Measurements from ENCODE around the gene TTLL13. TPM values are rescaled to one million over a fixed set of nuclear protein-coding genes. Genes with fewer than 3 reads are reported as not detected.

TTLL13 gene
- total and polyA plus RNA-seq, 2 of the 4 experiments (the other 2 are of a cell fraction): 0.10 TPM; not detected in 1

DNA sequence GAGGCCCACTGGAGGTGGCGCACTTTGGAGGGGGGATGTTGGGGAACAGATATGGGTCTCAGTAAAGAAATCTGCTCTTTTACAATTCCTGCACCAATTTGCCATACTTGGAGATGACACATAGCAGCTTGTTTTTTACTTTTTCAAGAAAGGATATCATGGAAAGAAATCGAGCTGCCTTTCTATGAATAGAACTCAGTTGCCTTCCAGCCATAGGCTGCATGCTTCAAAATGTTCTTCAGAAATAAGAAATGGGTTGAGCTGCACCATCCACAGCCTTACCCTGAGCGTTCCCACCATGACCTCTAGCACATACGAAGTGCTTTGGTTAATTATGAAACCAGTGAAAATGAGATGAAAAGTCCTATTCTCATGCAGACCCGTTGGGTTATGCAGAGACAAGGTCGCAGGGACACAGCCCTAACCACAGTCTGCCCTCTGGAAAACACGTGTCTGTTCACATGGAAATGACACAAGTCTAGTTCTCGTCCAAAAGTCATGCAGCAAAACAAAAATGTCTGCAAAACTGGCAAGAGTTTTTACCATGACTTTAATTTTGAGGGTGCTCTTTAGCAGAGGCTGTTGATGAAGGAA lies 52.4 kb downstream of the TTLL13 start:
- TF ChIP-seq USF2 (IDR thresholded peaks at IDR 0.05; ENCODE audit: low read depth, low read length) (no peak), RFX5 (IDR thresholded peaks at IDR 0.05; ENCODE audit: low read depth, low read length) (no peak), MAFK (IDR thresholded peaks at IDR 0.05; ENCODE audit: low read depth, low read length) (no peak), RAD21 (IDR thresholded peaks at IDR 0.05; ENCODE audit: low read length) (no peak), CEBPB (IDR thresholded peaks at IDR 0.05; ENCODE audit: low read depth, low read length) (no peak), ELK1 (IDR thresholded peaks at IDR 0.05; ENCODE audit: borderline replicate concordance, low read depth, low read length) (no peak), FOS (IDR thresholded peaks at IDR 0.05; ENCODE audit: low read depth, low read length) (no peak), SMC3 (IDR thresholded peaks at IDR 0.05; ENCODE audit: low read depth, low read length) (no peak), RCOR1 (IDR thresholded peaks at IDR 0.05; ENCODE audit: insufficient replicate concordance, low read length) (no peak), CHD1 (IDR thresholded peaks at IDR 0.05; ENCODE audit: low read depth, low read length) (no peak), BHLHE40 (IDR thresholded peaks at IDR 0.05; ENCODE audit: low read depth, low read length) (no peak), NFE2L2 (IDR thresholded peaks at IDR 0.05; ENCODE audit: low read depth, low read length) (no peak), MXI1 (IDR thresholded peaks at IDR 0.05; ENCODE audit: borderline replicate concordance, low read depth, low read length) (no peak), POLR2A (IDR thresholded peaks at IDR 0.05; ENCODE audit: low read depth, low read length) (no peak), MAZ (IDR thresholded peaks at IDR 0.05; ENCODE audit: borderline replicate concordance, low read depth, low read length) (no peak)
- TF ChIP-seq, protein P1, sequence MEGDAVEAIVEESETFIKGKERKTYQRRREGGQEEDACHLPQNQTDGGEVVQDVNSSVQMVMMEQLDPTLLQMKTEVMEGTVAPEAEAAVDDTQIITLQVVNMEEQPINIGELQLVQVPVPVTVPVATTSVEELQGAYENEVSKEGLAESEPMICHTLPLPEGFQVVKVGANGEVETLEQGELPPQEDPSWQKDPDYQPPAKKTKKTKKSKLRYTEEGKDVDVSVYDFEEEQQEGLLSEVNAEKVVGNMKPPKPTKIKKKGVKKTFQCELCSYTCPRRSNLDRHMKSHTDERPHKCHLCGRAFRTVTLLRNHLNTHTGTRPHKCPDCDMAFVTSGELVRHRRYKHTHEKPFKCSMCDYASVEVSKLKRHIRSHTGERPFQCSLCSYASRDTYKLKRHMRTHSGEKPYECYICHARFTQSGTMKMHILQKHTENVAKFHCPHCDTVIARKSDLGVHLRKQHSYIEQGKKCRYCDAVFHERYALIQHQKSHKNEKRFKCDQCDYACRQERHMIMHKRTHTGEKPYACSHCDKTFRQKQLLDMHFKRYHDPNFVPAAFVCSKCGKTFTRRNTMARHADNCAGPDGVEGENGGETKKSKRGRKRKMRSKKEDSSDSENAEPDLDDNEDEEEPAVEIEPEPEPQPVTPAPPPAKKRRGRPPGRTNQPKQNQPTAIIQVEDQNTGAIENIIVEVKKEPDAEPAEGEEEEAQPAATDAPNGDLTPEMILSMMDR (conservative IDR thresholded peaks at IDR 0.05; ENCODE audit: low read depth, low read length): no peak
- no peak overlapping the region for H3K18ac ChIP-seq (ENCODE audit: low read depth, low read length)
- no peak overlapping the region for H3K23ac ChIP-seq (ENCODE audit: low read depth, low read length)
- no peak overlapping the region for H4K8ac ChIP-seq (ENCODE audit: low read depth in 2 of 2, low read length in 2 of 2)
- H3K4me2 ChIP-seq (ENCODE audit: low read depth, low read length): no peak overlapping the region
- no TSS peak for BruUV-seq (replicated peaks)
- ChIA-PET CTCF (interaction anchor here (0.6 kb wide), 1 partner anchor 9 kb away, joined by 3 read pairs; no protein-coding TSS in a partner anchor), POLR2A (ENCODE audit: unreplicated experiment) (no interaction called here)
- DNase-seq: no peak
- dilution Hi-C loops (cut with HindIII; ENCODE audit: low sequenced_read_pairs, unreplicated experiment) (no loop called here), intact Hi-C loops (cut with micrococcal nuclease) (no loop called here), in situ Hi-C loops (cut with MboI; ENCODE audit: low sequenced_read_pairs) (loop anchor here (25.0 kb wide), 1 partner anchor 585 kb away; the partner anchor contains the start of gene FES)
- H2BK5ac ChIP-seq (ENCODE audit: low read depth, low read length, poor library complexity, severe bottlenecking): no peak overlapping the region
- H2AK5ac ChIP-seq (ENCODE audit: low read depth, low read length): no peak overlapping the region
- H3K27me3 ChIP-seq (ENCODE audit: control insufficient read depth, insufficient read depth, low read length): no peaks in the 10 kb centered on the region
- H3K9me1 ChIP-seq (ENCODE audit: insufficient read depth, low read length): no peaks in the 10 kb centered on the region
- H3K4me1 ChIP-seq (ENCODE audit: control insufficient read depth, insufficient read depth, low read length): no peaks in the 10 kb centered on the region
- H3K27ac ChIP-seq (ENCODE audit: insufficient read depth, low read length): no peak overlapping the region
- no peak overlapping the region for H3K4me3 ChIP-seq (ENCODE audit: insufficient read depth, low read depth, low read length)
- no peak overlapping the region for H3K14ac ChIP-seq (replicated peaks; ENCODE audit: low read depth, low read length)
- 47% methylated on average over 2 of the region's 8 CpGs; no CpG with 5 or more reads in 1 of the 2 experiments for WGBS, 2 experiments (ENCODE audit: extremely low coverage in 2 of 2, insufficient read length in 1 of 2)
- H3K9me3 ChIP-seq (ENCODE audit: control insufficient read depth, insufficient read depth, low read length): no peaks in the 10 kb centered on the region
- H4K91ac ChIP-seq (ENCODE audit: insufficient read depth, low read depth, low read length): no peak overlapping the region
- H3K4ac ChIP-seq (ENCODE audit: low read depth, low read length): no peak overlapping the region
- no peak overlapping the region for H2BK120ac ChIP-seq (ENCODE audit: low read depth, low read length)
- ATAC-seq (ENCODE audit: low read depth): no peak
- no peak overlapping the region for H2AK9ac ChIP-seq (replicated peaks; ENCODE audit: low read depth, low read length, poor library complexity)
- H3K56ac ChIP-seq (ENCODE audit: extremely low read depth, insufficient read depth, low read length): no peak overlapping the region
- H2BK20ac ChIP-seq (ENCODE audit: low read depth, low read length): no peak overlapping the region
- no peaks in the 10 kb centered on the region for H3K79me1 ChIP-seq (ENCODE audit: low read depth in 1 of 2, low read length in 2 of 2)
- no peak overlapping the region for H3K9ac ChIP-seq (ENCODE audit: low read depth, low read length)
- no peak overlapping the region for H2AFZ ChIP-seq (replicated peaks; ENCODE audit: low read length, poor library complexity)
- no peaks in the 10 kb centered on the region for H3K36me3 ChIP-seq (ENCODE audit: control insufficient read depth, insufficient read depth, low read length)
- H4K5ac ChIP-seq (ENCODE audit: low read depth, low read length): no peak overlapping the region
- no peaks in the 10 kb centered on the region for H4K20me1 ChIP-seq (ENCODE audit: insufficient read depth, low read length)
- no peak overlapping the region for H2BK15ac ChIP-seq (ENCODE audit: low read depth, low read length)

Data from IMR-90 (cell line).